H9 (cell line): ENCODE results near the gene CDH15. TPM values are rescaled to one million over a fixed set of nuclear protein-coding genes. Genes with fewer than 3 reads are reported as not detected.

Experiments
- DNase-seq: peaks from one replicate; pipeline ENCODE4 v3.0.0-alpha.2; 2017
- H2AFZ ChIP-seq: one replicate; pipeline ENCODE4 v1.6.1; 2013; ENCODE audit warnings: mild to moderate bottlenecking, low read length, control low read depth, moderate library complexity
- H2AK5ac ChIP-seq: 2 replicates; pipeline ENCODE4 v1.6.1; 2013; ENCODE audit warnings: low read length, control low read depth, mixed read lengths; ENCODE audit not compliant: insufficient read length
- H2BK120ac ChIP-seq: one replicate; pipeline ENCODE4 v1.6.1; 2013; ENCODE audit warnings: low read depth, mild to moderate bottlenecking, low read length, control low read depth, inconsistent platforms; ENCODE audit not compliant: poor library complexity, severe bottlenecking
- H2BK12ac ChIP-seq: 2 replicates; pipeline ENCODE4 v1.6.1; 2013; ENCODE audit warnings: low read length, control low read depth, mixed read lengths, low read depth; ENCODE audit not compliant: insufficient read length
- H2BK15ac ChIP-seq: 2 replicates; pipeline ENCODE4 v1.6.1; 2013; ENCODE audit warnings: low read depth, low read length, control low read depth
- H2BK20ac ChIP-seq: one replicate; pipeline ENCODE4 v1.6.1; 2013; ENCODE audit warnings: low read depth, mild to moderate bottlenecking, low read length, control low read depth, inconsistent platforms; ENCODE audit not compliant: poor library complexity, severe bottlenecking
- H2BK5ac ChIP-seq: 2 replicates; pipeline ENCODE4 v1.6.1; 2013; ENCODE audit warnings: low read length, control low read depth, mixed read lengths; ENCODE audit not compliant: insufficient read length
- H3K14ac ChIP-seq: 2 replicates; pipeline ENCODE4 v1.6.1; 2013; ENCODE audit warnings: low read length, control low read depth; ENCODE audit not compliant: insufficient read depth
- H3K18ac ChIP-seq: 2 replicates; pipeline ENCODE4 v1.6.1; 2013; ENCODE audit warnings: low read depth, mild to moderate bottlenecking, mixed read lengths, low read length, control low read depth; ENCODE audit not compliant: insufficient read length
- H3K23ac ChIP-seq: 2 replicates; pipeline ENCODE4 v1.6.1; 2013; ENCODE audit warnings: low read length, control low read depth, mixed read lengths, low read depth; ENCODE audit not compliant: insufficient read length
- H3K23me2 ChIP-seq: 2 replicates; pipeline ENCODE4 v1.6.1; 2013; ENCODE audit warnings: low read depth, mild to moderate bottlenecking, mixed read lengths, low read length, control low read depth; ENCODE audit not compliant: insufficient read length, poor library complexity, severe bottlenecking
- H3K27ac ChIP-seq: 2 replicates; pipeline ENCODE4 v1.5.1; 2013; ENCODE audit warnings: low read length, control low read depth, mixed read lengths, low read depth; ENCODE audit not compliant: insufficient read length
- H3K27me3 ChIP-seq: 2 replicates; pipeline ENCODE4 v1.6.1; 2013; ENCODE audit warnings: low read length, control low read depth, inconsistent platforms; ENCODE audit not compliant: insufficient read depth
- H3K4ac ChIP-seq: 2 replicates; pipeline ENCODE4 v1.6.1; 2013; ENCODE audit warnings: low read depth, mild to moderate bottlenecking, control low read depth, inconsistent platforms, low read length, moderate library complexity
- H3K4me1 ChIP-seq: 2 replicates; pipeline ENCODE4 v1.6.1; 2013; ENCODE audit warnings: low read length, control low read depth, inconsistent platforms; ENCODE audit not compliant: insufficient read depth
- H3K4me2 ChIP-seq: 2 replicates; pipeline ENCODE4 v1.6.1; 2013; ENCODE audit warnings: low read length, control low read depth, mixed read lengths; ENCODE audit not compliant: insufficient read length, insufficient read depth
- H3K56ac ChIP-seq: 2 replicates; pipeline ENCODE4 v1.6.1; 2013; ENCODE audit warnings: low read depth, mild to moderate bottlenecking, mixed read lengths, low read length, control low read depth; ENCODE audit not compliant: insufficient read length
- H3K79me1 ChIP-seq: 2 replicates; pipeline ENCODE4 v1.6.1; 2013; ENCODE audit warnings: low read depth, mild to moderate bottlenecking, moderate library complexity, low read length, control low read depth, inconsistent platforms; ENCODE audit not compliant: insufficient read depth, poor library complexity, severe bottlenecking
- H3K79me2 ChIP-seq: 2 replicates; pipeline ENCODE4 v1.6.1; 2013; ENCODE audit warnings: low read length, control low read depth, inconsistent platforms; ENCODE audit not compliant: insufficient read depth
- H3K9ac ChIP-seq: 2 replicates; pipeline ENCODE4 v1.6.1; 2013; ENCODE audit warnings: low read length, control low read depth, mixed read lengths; ENCODE audit not compliant: insufficient read length; ENCODE audit errors: extremely low read depth
- H3K9me3 ChIP-seq: one replicate; pipeline ENCODE4 v1.6.1; 2013; ENCODE audit warnings: low read depth, low read length, inconsistent platforms; ENCODE audit not compliant: control insufficient read depth
- H3T11ph ChIP-seq: one replicate; pipeline ENCODE4 v1.6.1; 2013; ENCODE audit warnings: mild to moderate bottlenecking, low read length, control low read depth, inconsistent platforms
- H4K20me1 ChIP-seq: one replicate; pipeline ENCODE4 v1.6.1; 2013; ENCODE audit not compliant: control insufficient read depth, insufficient read length, insufficient read depth
- H4K5ac ChIP-seq: 2 replicates; pipeline ENCODE4 v1.6.1; 2013; ENCODE audit warnings: low read depth, mild to moderate bottlenecking, mixed read lengths, low read length, control low read depth; ENCODE audit not compliant: insufficient read length
- H4K8ac ChIP-seq: replicated peaks from 2 replicates; pipeline ENCODE4 v1.6.1; 2013; ENCODE audit warnings: low read length, control low read depth, mixed read lengths, low read depth; ENCODE audit not compliant: insufficient read length
- H4K91ac ChIP-seq: 2 replicates; pipeline ENCODE4 v1.6.1; 2013; ENCODE audit warnings: low read depth, mild to moderate bottlenecking, moderate library complexity, mixed read lengths, low read length, control low read depth; ENCODE audit not compliant: insufficient read length
- H3K27ac Mint-ChIP-seq, 3 experiments: 2 replicates in 2 of 3; 3 replicates in 1 of 3; pipeline ENCODE4 v1.8.0; 2020 to 2021; ENCODE audit warnings: mixed read lengths in 3 of 3, mild to moderate bottlenecking in 1 of 3, moderate library complexity in 1 of 3
- H3K27me3 Mint-ChIP-seq: 2 replicates; pipeline ENCODE4 v1.8.0; 2021; ENCODE audit warnings: low read depth, mild to moderate bottlenecking, moderate library complexity, mixed read lengths
- H3K36me3 Mint-ChIP-seq, 3 experiments: 2 replicates in 2 of 3; 3 replicates in 1 of 3; pipeline ENCODE4 v1.8.0; 2020 to 2021; ENCODE audit warnings: low read depth in 3 of 3, mixed read lengths in 3 of 3; ENCODE audit not compliant: insufficient read depth in 1 of 3
- H3K4me1 Mint-ChIP-seq, 2 experiments: 2 replicates each; pipeline ENCODE4 v1.8.0; 2020; ENCODE audit warnings: mixed read lengths in 2 of 2
- H3K4me3 Mint-ChIP-seq, 2 experiments: 2 replicates in 1 of 2; 3 replicates in 1 of 2; pipeline ENCODE4 v1.8.0; 2020 to 2021; ENCODE audit warnings: mild to moderate bottlenecking in 2 of 2, mixed read lengths in 2 of 2, moderate library complexity in 1 of 2
- H3K9me3 Mint-ChIP-seq, 2 experiments: 2 replicates in 1 of 2; 3 replicates in 1 of 2; pipeline ENCODE4 v1.8.0; 2020; ENCODE audit warnings: mild to moderate bottlenecking in 2 of 2, mixed read lengths in 2 of 2, moderate library complexity in 1 of 2
- CTCF ChIP-seq: fragments of 200-600 bp; sonication (generic); conservative IDR thresholded peaks from 3 replicates; pipeline ENCODE4 v1.8.0; 2021; ENCODE audit warnings: antibody characterized with exemption, mild to moderate bottlenecking
- WGBS: extraction: QIAGEN DNeasy Blood & Tissue Kit; methylation state at CpG from one replicate; pipeline ENCODE4 v1.1.7; 2013; ENCODE audit warnings: missing lambda C conversion rate, low lambda C conversion rate, mixed read lengths; ENCODE audit not compliant: insufficient read length; ENCODE audit errors: extremely low coverage; 5-methylcytosine and 5-hydroxymethylcytosine counted together
- total RNA-seq: library from RNA; stranded (reverse); gene quantifications from 2 replicates; pipeline ENCODE4 v1.2.1, GENCODE V29; 2021

Gene CDH15
- total RNA-seq, 1 experiment from 2014 or later = 0.28 TPM

DNA sequence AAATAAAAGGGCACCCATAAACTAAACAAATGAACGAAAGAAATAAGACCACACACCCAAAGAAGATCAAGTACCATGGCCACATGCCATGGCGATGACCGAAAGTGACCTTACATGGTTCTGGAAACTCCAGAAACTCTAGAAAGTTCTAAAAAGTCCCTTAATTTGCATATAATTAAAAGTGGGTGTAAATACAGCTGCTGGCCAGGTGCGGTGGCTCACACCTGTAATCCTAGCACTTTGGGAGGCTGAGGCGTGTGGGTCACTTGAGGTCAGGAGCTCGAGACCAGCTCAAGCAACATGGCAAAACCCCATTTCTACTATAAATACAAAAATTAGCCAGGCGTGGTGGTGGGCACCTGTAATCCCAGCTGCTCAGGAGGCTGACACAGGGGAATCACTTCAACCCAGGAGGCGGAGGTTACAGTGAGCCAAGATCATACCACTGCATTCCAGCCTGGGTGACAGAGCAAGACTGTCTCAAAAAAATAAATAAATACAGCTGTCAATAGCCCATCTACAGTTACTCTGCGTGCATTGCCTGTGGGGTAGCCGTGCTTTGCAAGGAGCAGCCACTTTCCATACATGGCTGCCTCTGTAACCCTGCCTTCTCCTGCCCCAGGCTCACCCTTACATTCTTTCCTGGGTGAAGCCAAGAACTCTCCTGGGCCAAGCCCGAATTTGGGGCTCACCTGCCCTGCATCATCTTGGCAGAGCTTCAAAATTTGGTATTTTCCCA is 38.8 kb downstream of the CDH15 start:
- no peak overlapping the region for H2BK120ac ChIP-seq
- H4K5ac ChIP-seq = no peak overlapping the region
- no peak overlapping the region for H2AK5ac ChIP-seq
- H2BK20ac ChIP-seq = no peak overlapping the region
- no peaks in the 10 kb centered on the region for H3K27me3 ChIP-seq
- H2AFZ ChIP-seq = no peak overlapping the region
- H2BK12ac ChIP-seq = no peak overlapping the region
- no peak overlapping the region for H3K18ac ChIP-seq
- H4K91ac ChIP-seq = no peak overlapping the region
- no peak overlapping the region for H3K14ac ChIP-seq
- no peak overlapping the region; a peak in 1 of 7 replicates for H3K27ac Mint-ChIP-seq
- no peaks in the 10 kb centered on the region for H3K9me3 Mint-ChIP-seq
- no peak overlapping the region for H3K4me3 Mint-ChIP-seq
- no peaks in the 10 kb centered on the region for H3K9me3 ChIP-seq
- H2BK15ac ChIP-seq = no peak overlapping the region
- no peaks in the 10 kb centered on the region for H3K79me1 ChIP-seq
- no peak overlapping the region for H3K9ac ChIP-seq
- no peak overlapping the region for H3K4me2 ChIP-seq
- no peaks in the 10 kb centered on the region for H4K20me1 ChIP-seq
- no peak overlapping the region for H3T11ph ChIP-seq
- H3K4me1 Mint-ChIP-seq = no peaks in the 10 kb centered on the region
- H3K27ac ChIP-seq = no peak overlapping the region
- no peak for DNase-seq
- no peak overlapping the region for H2BK5ac ChIP-seq
- no peak overlapping the region for H3K56ac ChIP-seq
- no peak for TF ChIP-seq CTCF
- H3K4ac ChIP-seq = no peak overlapping the region
- no peaks in the 10 kb centered on the region for H3K36me3 Mint-ChIP-seq
- H3K23ac ChIP-seq = no peak overlapping the region
- WGBS = no CpG with 5 or more reads among the region's 11 CpGs
- no peaks in the 10 kb centered on the region for H3K79me2 ChIP-seq
- H3K4me1 ChIP-seq = no peaks in the 10 kb centered on the region
- H3K27me3 Mint-ChIP-seq = peaks cover 13% of the 10 kb centered on the region
- no peaks in the 10 kb centered on the region for H3K23me2 ChIP-seq
- H4K8ac ChIP-seq = no peak overlapping the region
